K562 (cell line): ENCODE measurements around the gene PCSK6. TPM values are rescaled to one million over a fixed set of nuclear protein-coding genes. Genes with fewer than 3 reads are reported as not detected.

Experiments
- ATAC-seq: fragments of 200-7000 bp; cut with Tn5 transposase; 3 replicates; pipeline ENCODE4 v1.9.1; 2020; ENCODE audit warnings: moderate library complexity
- BruUV-seq: library from RNA; stranded (reverse); fragments of 400-500 nt; replicated peaks from 2 replicates; lab custom pipeline; 2021; lab: Mats Ljungman, UMichigan
- CTCF ChIA-PET: fragments of 300-600 bp; formaldehyde crosslinking; extraction: SDS; loops from one replicate; lab custom pipeline; 2021; ENCODE audit warnings: low intra/inter-chr PET ratio; lab: Yijun Ruan, JAX
- POLR2A ChIA-PET: fragments of 300-600, 350-650 bp; sonication (Branson Sonifier 250); formaldehyde crosslinking; extraction: SDS; loops from one replicate; lab custom pipeline; 2021; ENCODE audit warnings: antibody characterized with exemption, inconsistent platforms; lab: Yijun Ruan, JAX
- DNase-seq, 4 experiments: peaks; one replicate each; pipeline versions ENCODE4 v3.0.0 to v3.0.0-alpha.2; 2011 to 2018; ENCODE audit warnings: low spot score in 3 of 4, mixed read lengths in 3 of 4; ENCODE audit errors: extremely low read depth in 1 of 4
- FAIRE-seq: peaks from 2 replicates; lab custom pipeline; 2011; peaks lifted over from hg19 to GRCh38; lab: Jason Lieb, UNC
- H2AFZ ChIP-seq: 2 replicates; pipeline ENCODE4 v1.6.0; 2011; ENCODE audit warnings: low read depth, low read length, control low read depth, inconsistent platforms
- H3K27ac ChIP-seq: fragments of 200-600 bp; 3 replicates; pipeline ENCODE4 v1.8.0; 2011; ENCODE audit warnings: low read depth, mild to moderate bottlenecking, control low read depth, inconsistent platforms, low read length, moderate library complexity, mixed read lengths; ENCODE audit errors: extremely low read depth
- H3K27me3 ChIP-seq, 2 experiments: fragments of 300-600 bp in 1 of 2; 2 replicates in 1 of 2; 3 replicates in 1 of 2; pipeline versions ENCODE4 v1.6.0 to v1.8.0; 2011; ENCODE audit warnings: inconsistent platforms in 2 of 2, low read length in 2 of 2, mild to moderate bottlenecking in 1 of 2, mixed read lengths in 1 of 2, moderate library complexity in 1 of 2; ENCODE audit not compliant: control insufficient read depth in 2 of 2, insufficient read depth in 2 of 2
- H3K36me3 ChIP-seq: fragments of 300-600 bp; 3 replicates; pipeline ENCODE4 v1.8.0; 2011; ENCODE audit warnings: mild to moderate bottlenecking, low read length, inconsistent platforms; ENCODE audit not compliant: control insufficient read depth, insufficient read depth
- H3K4me1 ChIP-seq, 2 experiments: fragments of 200-600 bp in 1 of 2; replicated peaks in 1 of 2; 2 replicates in 1 of 2; 3 replicates in 1 of 2; pipeline versions ENCODE4 v1.5.1 to v1.8.0; 2011; ENCODE audit warnings: inconsistent platforms in 2 of 2, low read length in 2 of 2, mild to moderate bottlenecking in 1 of 2, mixed read lengths in 1 of 2, moderate library complexity in 1 of 2; ENCODE audit not compliant: control insufficient read depth in 2 of 2, insufficient read depth in 2 of 2
- H3K4me2 ChIP-seq: 2 replicates; pipeline ENCODE4 v1.6.1; 2011; ENCODE audit warnings: low read length, control low read depth, inconsistent platforms, mixed read lengths; ENCODE audit not compliant: insufficient read depth
- H3K4me3 ChIP-seq: fragments of 200-600 bp; sonication (generic), shearing (Covaris generic); 2 replicates; pipeline ENCODE4 v1.5.1; 2016; ENCODE audit warnings: control low read depth, inconsistent platforms
- H3K79me2 ChIP-seq: fragments of 200-600 bp; 3 replicates; pipeline ENCODE4 v1.8.0; 2011; ENCODE audit warnings: low read length, inconsistent platforms; ENCODE audit not compliant: control insufficient read depth, insufficient read depth
- H3K9ac ChIP-seq, 2 experiments: 2 replicates each; pipeline versions ENCODE4 v1.6.0 to v1.6.1; 2011; ENCODE audit warnings: low read depth in 2 of 2, low read length in 2 of 2, control low read depth in 1 of 2, inconsistent platforms in 1 of 2, mild to moderate bottlenecking in 1 of 2, mixed read lengths in 1 of 2; ENCODE audit not compliant: insufficient read depth in 1 of 2
- H3K9me1 ChIP-seq: one replicate; pipeline ENCODE4 v1.6.0; 2011; ENCODE audit warnings: inconsistent platforms, mild to moderate bottlenecking, low read length, moderate library complexity; ENCODE audit not compliant: control insufficient read depth, insufficient read depth
- H3K9me3 ChIP-seq: replicated peaks from 2 replicates; pipeline ENCODE4 v1.5.1; 2011; ENCODE audit warnings: low read depth, low read length, inconsistent platforms; ENCODE audit not compliant: control insufficient read depth, insufficient read depth
- H4K20me1 ChIP-seq: replicated peaks from 2 replicates; pipeline ENCODE4 v1.6.1; 2011; ENCODE audit warnings: low read length, inconsistent platforms, mixed read lengths; ENCODE audit not compliant: control insufficient read depth, insufficient read depth
- BRCA1 ChIP-seq, 2 experiments: fragments of 450-650 bp in 1 of 2; sonication (generic) in 1 of 2; formaldehyde crosslinking in 1 of 2; IDR thresholded peaks; 2 replicates each; pipeline versions ENCODE4 v1.5.0 to v1.6.1; 2017 to 2020; ENCODE audit warnings: mild to moderate bottlenecking in 1 of 2, missing genetic modification reagents in 1 of 2
- CBX1 ChIP-seq: sonication (generic); IDR thresholded peaks from 2 replicates; pipeline ENCODE4 v1.6.1; 2016; ENCODE audit warnings: antibody characterized with exemption, low read depth, mild to moderate bottlenecking
- CCAR2 ChIP-seq: fragments of 200-400 bp; formaldehyde crosslinking; IDR thresholded peaks from 2 replicates; pipeline ENCODE4 v1.6.1; 2017; ENCODE audit warnings: mild to moderate bottlenecking, low read depth, low read length
- E2F3 ChIP-seq: fragments of 250-450 bp; sonication (Bioruptor Pico); IDR thresholded peaks from 2 replicates; pipeline ENCODE4 v1.4.0; 2020; ENCODE audit warnings: mild to moderate bottlenecking
- ETS2 ChIP-seq: IDR thresholded peaks from 2 replicates; pipeline ENCODE4 v1.6.1; 2016; ENCODE audit warnings: borderline replicate concordance, missing genetic modification characterization, mild to moderate bottlenecking, moderate library complexity, missing compliant biosample characterization; ENCODE audit not compliant: poor library complexity, severe bottlenecking
- FOXK1 ChIP-seq: sonication (generic); formaldehyde crosslinking; IDR thresholded peaks from 2 replicates; pipeline ENCODE4 v1.8.0; 2022; ENCODE audit warnings: missing genetic modification reagents, mild to moderate bottlenecking, borderline replicate concordance
- GABPB2 ChIP-seq: fragments of 250-450 bp; sonication (Bioruptor Pico); conservative IDR thresholded peaks from 2 replicates; pipeline ENCODE4 v1.5.1; 2021; ENCODE audit warnings: mild to moderate bottlenecking
- MXD1 ChIP-seq: fragments of 250-450 bp; sonication (Bioruptor Pico); IDR thresholded peaks from 2 replicates; pipeline ENCODE4 v1.8.0; 2021; ENCODE audit warnings: borderline replicate concordance, mild to moderate bottlenecking, moderate library complexity; ENCODE audit not compliant: poor library complexity, severe bottlenecking
- NELFE ChIP-seq: IDR thresholded peaks from 2 replicates; pipeline ENCODE4 v1.6.1; 2011; ENCODE audit warnings: mild to moderate bottlenecking; ENCODE audit not compliant: insufficient read depth, insufficient read length
- RBBP5 ChIP-seq: fragments of 200-600 bp; sonication (generic); IDR thresholded peaks from 2 replicates; pipeline ENCODE4 v1.6.1; 2012; ENCODE audit warnings: borderline replicate concordance, mild to moderate bottlenecking, low read length, control low read depth, inconsistent platforms; ENCODE audit not compliant: insufficient read depth, poor library complexity, severe bottlenecking
- SRF ChIP-seq, 2 experiments: fragments of 250-450, 450-650 bp in 1 of 2; sonication (Bioruptor Pico) in 1 of 2; sonication (generic) in 1 of 2; formaldehyde crosslinking; IDR thresholded peaks; 2 replicates each; pipeline versions ENCODE4 v1.5.0 to v1.5.1; 2020 to 2022; ENCODE audit warnings: mild to moderate bottlenecking in 1 of 2, missing genetic modification reagents in 1 of 2
- STAT5A ChIP-seq: IDR thresholded peaks from 2 replicates; pipeline ENCODE4 v1.6.1; 2012; ENCODE audit warnings: low read length, inconsistent platforms, borderline replicate concordance
- THAP7 ChIP-seq: fragments of 250-450 bp; sonication (Bioruptor Pico); IDR thresholded peaks from 2 replicates; pipeline ENCODE4 v1.5.0; 2021
- TSC22D4 ChIP-seq: fragments of 450-650 bp; IDR thresholded peaks from 2 replicates; pipeline ENCODE4 v1.6.1; 2016; ENCODE audit warnings: missing genetic modification characterization, missing biosample characterization, control low read depth
- ZFX ChIP-seq: sonication (generic); formaldehyde crosslinking; IDR thresholded peaks from 2 replicates; pipeline ENCODE4 v1.8.0; 2022; ENCODE audit warnings: mild to moderate bottlenecking, missing genetic modification reagents, moderate library complexity
- ZNF134 ChIP-seq: fragments of 250-450 bp; sonication (Bioruptor Pico); conservative IDR thresholded peaks from 2 replicates; pipeline ENCODE4 v1.4.0; 2020
- ZNF707 ChIP-seq: fragments of 250-450 bp; sonication (Bioruptor Pico); conservative IDR thresholded peaks from 2 replicates; pipeline ENCODE4 v1.8.0; 2022; ENCODE audit warnings: inconsistent platforms, mild to moderate bottlenecking, moderate library complexity
- WGBS: fragments of 100-300 bp; shearing (Covaris generic); methylation state at CpG from one replicate; pipeline ENCODE4 v1.1.6; 2016; ENCODE audit warnings: low coverage, mixed read lengths; ENCODE audit not compliant: insufficient coverage; ENCODE audit errors: missing lambda C conversion rate; 5-methylcytosine and 5-hydroxymethylcytosine counted together
- in situ Hi-C: fragments of 300-500 bp; cut with MboI; formaldehyde crosslinking; loops from 4 replicates; pipeline ENCODE4 v1.15.0; 2018; ENCODE audit warnings: inconsistent platforms, mixed read lengths
- intact Hi-C: fragments of 100-400 bp; cut with micrococcal nuclease; formaldehyde crosslinking; loops from 2 replicates; pipeline ENCODE4 v1.14.2; 2022
- polyA plus RNA-seq, 8 experiments: library from polyadenylated mRNA; depleted of rRNA in 4 of 8; stranded (reverse) in 5 of 8; unstranded in 3 of 8; fragments of >200 nt; fragmentation: Nextera tagmentation in 2 of 8; fragmentation: Illumina TruSeq in 1 of 8; extraction: Ambion mirVana in 2 of 8; extraction: Trizol in 1 of 8; gene quantifications; 2 replicates each; pipeline versions ENCODE4 v1.2.1 to v1.2.3, GENCODE V29; 2011 to 2014; ENCODE audit warnings: inconsistent platforms in 1 of 8, missing spikeins in 1 of 8
- total RNA-seq, 7 experiments: library from RNA; depleted of rRNA in 6 of 7; stranded (reverse); fragments of >200 nt in 6 of 7; fragmentation: Illumina TruSeq in 2 of 7; extraction: Trizol in 2 of 7; gene quantifications; 2 replicates each; pipeline versions ENCODE4 v1.2.1 to v1.2.3, GENCODE V29; 2011 to 2021; ENCODE audit warnings: low replicate concordance in 1 of 7

Gene PCSK6
- total and polyA plus RNA-seq, 9 of the 15 experiments (the other 6 are each of a cell fraction or from before 2014, with no cell fraction given) = 2.2 to 32.6 (median 14.5) TPM

- WGBS = 21% methylated on average over 5 of the region's 5 CpGs
- DNase-seq (no peak), ATAC-seq (no peak), FAIRE-seq (no peak)
- in situ Hi-C loops = loop anchor here (5.0 to 25.0 kb wide), 4 partner anchors 168 to 618 kb away; partner anchors contain the start of gene LRRK1
- no peaks in the 10 kb centered on the region for H3K9me3 ChIP-seq
- H3K9ac ChIP-seq = no peak overlapping the region
- ChIA-PET CTCF (interaction anchor here (0.9 to 3.9 kb wide), 2 partner anchors 167 to 240 kb away, joined by 3 to 29 read pairs; no protein-coding TSS in a partner anchor), POLR2A (interaction anchor here (1.0 to 2.3 kb wide), 4 partner anchors 10 to 247 kb away, joined by 4 to 16 read pairs (median 5); no protein-coding TSS in a partner anchor)
- peaks cover 10% of the 10 kb centered on the region for H3K79me2 ChIP-seq
- peak overlapping the region; percentile 11; the same call in 1 of the 2 replicates for H2AFZ ChIP-seq
- no peak for TF ChIP-seq TSC22D4 (tag)
- no peak for TF ChIP-seq CBX1
- TF ChIP-seq ETS2 (tag) = no peak
- no peak for TF ChIP-seq THAP7
- TF ChIP-seq ZNF134 (CRISPR knock-in tag) = no peak
- no peak for TF ChIP-seq BRCA1 (IDR thresholded peaks at IDR 0.05)
- no peak for TF ChIP-seq BRCA1 (CRISPR knock-in tag; IDR thresholded peaks at IDR 0.05)
- TF ChIP-seq MXD1 (CRISPR knock-in tag) = no peak
- no peak for TF ChIP-seq NELFE
- TF ChIP-seq GABPB2 (CRISPR knock-in tag) = no peak
- no peak for TF ChIP-seq E2F3 (CRISPR knock-in tag)
- no peak for TF ChIP-seq STAT5A
- no peak for TF ChIP-seq CCAR2
- TF ChIP-seq ZNF707 = no peak
- TF ChIP-seq RBBP5 = no peak
- no peak for TF ChIP-seq SRF (CRISPR knock-in tag; IDR thresholded peaks at IDR 0.05)
- no peak for TF ChIP-seq FOXK1 (CRISPR knock-in tag)
- no peak for TF ChIP-seq ZFX (CRISPR knock-in tag)
- no peaks in the 10 kb centered on the region for H3K9me1 ChIP-seq
- BruUV-seq = no TSS peak
- no peak overlapping the region for H3K27ac ChIP-seq
- no peaks in the 10 kb centered on the region for H3K27me3 ChIP-seq
- H4K20me1 ChIP-seq = peaks cover 11% of the 10 kb centered on the region; the same call in 1 of the 2 replicates
- H3K4me3 ChIP-seq = no peak overlapping the region
- peak overlapping the region; percentile 23; the same call in 1 of the 2 replicates for H3K4me2 ChIP-seq
- no peaks in the 10 kb centered on the region for H3K36me3 ChIP-seq
- intact Hi-C loops = loop anchor here (1.0 to 10.0 kb wide), 4 partner anchors 118 to 630 kb away; partner anchors contain the start of gene LRRK1
- H3K4me1 ChIP-seq = peaks cover 22 to 26% of the 10 kb centered on the region in 2 experiments
These were observed 234.5 kb downstream of the PCSK6 start for GRCh38 chr15:101255051-101255395.
